Gastroesophageal sphincter (tissue), 3 donors: ENCODE data around the gene RAB3C.

Experiments
- CTCF ChIP-seq, 4 experiments: fragments of 200-600 bp in 2 of 4; fragments of 450-650 bp in 2 of 4; sonication (generic) in 1 of 4; IDR thresholded peaks; one replicate each; pipeline ENCODE4 v1.5.1; 2017 to 2019; ENCODE audit warnings: antibody characterized with exemption in 4 of 4, mild to moderate bottlenecking in 2 of 4, moderate library complexity in 2 of 4
- EP300 ChIP-seq: sonication (generic); formaldehyde crosslinking; IDR thresholded peaks from one replicate; pipeline ENCODE4 v1.6.1; 2017; ENCODE audit warnings: antibody characterized with exemption, mild to moderate bottlenecking
- POLR2A ChIP-seq, 2 donors: fragments of 450-650 bp; IDR thresholded peaks; one replicate each; pipeline ENCODE4 v1.6.1; 2017; ENCODE audit warnings: antibody characterized with exemption in 2 of 2, mild to moderate bottlenecking in 2 of 2, moderate library complexity in 1 of 2

DNA sequence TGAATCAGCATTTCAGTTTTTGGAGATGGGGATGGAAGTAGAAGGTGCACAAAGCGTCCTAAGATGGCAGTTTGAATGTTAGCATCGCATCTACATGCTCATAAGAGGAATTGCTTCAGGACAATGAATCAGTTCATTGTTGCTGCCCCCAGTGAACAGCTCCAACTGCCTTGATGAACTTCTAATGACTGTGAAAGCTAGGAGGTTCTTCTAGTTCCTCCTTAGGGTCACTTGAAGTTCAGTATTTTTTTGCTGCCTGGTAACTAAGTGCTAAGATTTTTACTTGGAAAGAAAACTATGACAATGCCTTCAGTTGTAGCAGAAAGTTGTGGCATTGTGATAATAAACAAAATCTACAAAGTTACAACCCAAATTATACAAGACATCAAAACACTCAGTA, 271.6 kb downstream of the RAB3C start:
- no peak for TF ChIP-seq CTCF (IDR thresholded peaks at IDR 0.05)
- no peak for TF ChIP-seq EP300
- TF ChIP-seq POLR2A (IDR thresholded peaks at IDR 0.05) = no peak
